GM12873 (cell line): ENCODE measurements around the gene PRTN3.

Experiments
- TF ChIP-seq, protein P1 (sequence below): IDR thresholded peaks from 2 replicates; pipeline ENCODE4 v1.5.1; 2012; ENCODE audit warnings: low read depth, mild to moderate bottlenecking, moderate library complexity, low read length, control low read depth; ENCODE audit not compliant: insufficient read depth; ENCODE audit errors: missing control alignments

Gene PRTN3

DNA sequence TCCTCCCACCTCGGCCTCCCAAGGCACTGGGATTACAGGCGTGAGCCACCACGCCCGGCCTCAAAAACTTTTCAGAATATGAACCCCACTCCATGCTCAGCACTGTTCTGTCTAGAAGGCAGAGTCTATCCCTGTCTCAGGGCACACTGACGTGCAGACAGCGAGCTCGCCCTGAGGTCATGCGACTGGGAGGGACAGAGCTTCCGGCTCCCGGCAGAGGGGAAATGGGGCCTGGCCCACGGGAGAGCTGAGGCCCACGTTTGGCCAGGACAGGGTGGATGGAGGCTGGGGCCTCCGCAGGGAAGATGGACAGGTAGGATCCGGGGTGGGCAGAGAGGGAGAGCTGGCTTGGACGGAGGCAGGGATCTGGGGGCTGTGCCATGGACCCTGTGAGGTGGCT, 15.9 kb upstream of the PRTN3 start:
- TF ChIP-seq, protein P1, sequence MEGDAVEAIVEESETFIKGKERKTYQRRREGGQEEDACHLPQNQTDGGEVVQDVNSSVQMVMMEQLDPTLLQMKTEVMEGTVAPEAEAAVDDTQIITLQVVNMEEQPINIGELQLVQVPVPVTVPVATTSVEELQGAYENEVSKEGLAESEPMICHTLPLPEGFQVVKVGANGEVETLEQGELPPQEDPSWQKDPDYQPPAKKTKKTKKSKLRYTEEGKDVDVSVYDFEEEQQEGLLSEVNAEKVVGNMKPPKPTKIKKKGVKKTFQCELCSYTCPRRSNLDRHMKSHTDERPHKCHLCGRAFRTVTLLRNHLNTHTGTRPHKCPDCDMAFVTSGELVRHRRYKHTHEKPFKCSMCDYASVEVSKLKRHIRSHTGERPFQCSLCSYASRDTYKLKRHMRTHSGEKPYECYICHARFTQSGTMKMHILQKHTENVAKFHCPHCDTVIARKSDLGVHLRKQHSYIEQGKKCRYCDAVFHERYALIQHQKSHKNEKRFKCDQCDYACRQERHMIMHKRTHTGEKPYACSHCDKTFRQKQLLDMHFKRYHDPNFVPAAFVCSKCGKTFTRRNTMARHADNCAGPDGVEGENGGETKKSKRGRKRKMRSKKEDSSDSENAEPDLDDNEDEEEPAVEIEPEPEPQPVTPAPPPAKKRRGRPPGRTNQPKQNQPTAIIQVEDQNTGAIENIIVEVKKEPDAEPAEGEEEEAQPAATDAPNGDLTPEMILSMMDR: no peak

DNA sequence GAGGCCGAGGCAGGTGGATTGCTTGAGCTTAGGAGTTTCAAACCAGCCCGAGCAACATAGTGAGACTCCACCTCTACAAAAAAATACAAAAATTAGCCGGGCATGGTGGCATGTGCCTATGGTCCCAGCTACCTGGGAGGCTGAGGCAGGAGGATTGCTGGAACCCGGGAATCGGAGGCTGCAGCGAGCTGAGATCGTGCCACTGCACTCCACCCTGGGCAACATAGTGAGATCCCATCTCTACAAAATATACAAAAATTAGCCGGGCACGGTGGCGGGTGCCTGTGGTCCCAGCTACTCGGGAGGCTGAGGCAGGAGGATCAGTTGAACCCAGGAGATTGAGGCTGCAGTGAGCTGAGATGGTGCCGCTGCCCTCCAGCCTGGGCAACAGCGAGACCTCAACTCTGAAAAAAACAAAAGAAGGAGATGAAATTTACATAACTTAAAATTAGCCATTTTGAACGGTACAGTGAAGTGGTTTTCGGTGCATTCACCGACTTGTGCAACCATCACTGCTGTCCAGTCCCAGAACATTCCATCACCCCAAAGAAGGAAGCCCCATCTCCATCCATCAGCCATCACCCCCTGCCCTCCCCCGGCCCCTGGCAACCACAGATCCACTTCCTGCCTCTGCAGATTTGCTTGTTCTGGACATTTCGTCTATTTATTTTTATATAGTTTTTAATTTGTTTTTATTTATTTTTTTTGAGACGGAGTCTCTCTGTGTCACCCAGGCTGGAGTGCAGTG, 14.7 kb upstream of the PRTN3 start:
- TF ChIP-seq, protein P1: no peak

DNA sequence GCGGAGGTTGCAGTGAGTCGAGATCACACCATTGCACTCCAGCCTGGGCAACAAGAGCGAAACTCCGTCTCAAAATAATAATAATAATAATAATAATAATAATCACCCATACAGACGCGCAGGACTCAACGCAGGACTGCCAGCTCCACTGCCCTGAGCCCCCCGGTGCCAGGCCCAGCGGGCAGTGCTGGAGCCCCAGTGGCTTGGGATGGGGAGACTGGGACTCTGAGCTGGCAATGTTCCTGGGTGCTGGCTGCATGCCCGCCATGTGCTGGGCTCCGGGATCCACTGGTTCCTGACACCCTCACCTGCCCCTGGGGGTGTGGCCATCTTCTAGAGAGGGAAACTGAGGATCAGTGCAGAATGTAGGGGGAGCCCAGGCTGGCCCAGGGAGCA, 13.5 kb upstream of the PRTN3 start:
- TF ChIP-seq, protein P1: no peak

DNA sequence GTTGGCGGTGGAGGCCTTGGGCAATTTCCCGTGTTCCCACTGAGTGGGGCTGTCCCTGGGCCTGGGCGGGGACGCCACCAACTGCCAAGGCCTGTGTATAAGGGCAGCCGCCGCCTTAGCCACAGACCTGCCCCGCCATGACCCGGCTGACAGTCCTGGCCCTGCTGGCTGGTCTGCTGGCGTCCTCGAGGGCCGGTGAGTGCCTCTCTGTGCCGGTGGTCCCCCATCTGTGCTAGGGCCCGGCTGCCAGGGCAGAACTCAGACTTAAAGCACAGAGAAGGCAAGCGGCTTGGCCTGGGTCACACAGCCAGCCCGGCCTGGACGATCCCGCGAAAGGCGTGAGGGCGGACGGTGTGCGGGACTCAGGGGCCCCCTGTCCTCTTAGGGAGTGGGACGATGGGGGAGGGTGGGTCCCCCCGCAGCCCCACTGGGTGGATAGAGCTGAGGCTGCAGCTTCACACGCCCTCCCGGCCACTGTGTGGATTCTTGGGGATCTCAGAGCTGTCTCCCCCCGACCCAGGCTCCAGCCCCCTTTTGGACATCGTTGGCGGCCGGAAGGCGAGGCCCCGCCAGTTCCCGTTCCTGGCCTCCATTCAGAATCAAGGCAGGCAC, 13.0 kb upstream of the PRTN3 start, which contains the start of gene AZU1:
AZU1 (plus strand) TSS at position 128 of the 612 bp plus-strand sequence; CDS start at position 138, 10 bp downstream.
- TF ChIP-seq, protein P1: no peak

DNA sequence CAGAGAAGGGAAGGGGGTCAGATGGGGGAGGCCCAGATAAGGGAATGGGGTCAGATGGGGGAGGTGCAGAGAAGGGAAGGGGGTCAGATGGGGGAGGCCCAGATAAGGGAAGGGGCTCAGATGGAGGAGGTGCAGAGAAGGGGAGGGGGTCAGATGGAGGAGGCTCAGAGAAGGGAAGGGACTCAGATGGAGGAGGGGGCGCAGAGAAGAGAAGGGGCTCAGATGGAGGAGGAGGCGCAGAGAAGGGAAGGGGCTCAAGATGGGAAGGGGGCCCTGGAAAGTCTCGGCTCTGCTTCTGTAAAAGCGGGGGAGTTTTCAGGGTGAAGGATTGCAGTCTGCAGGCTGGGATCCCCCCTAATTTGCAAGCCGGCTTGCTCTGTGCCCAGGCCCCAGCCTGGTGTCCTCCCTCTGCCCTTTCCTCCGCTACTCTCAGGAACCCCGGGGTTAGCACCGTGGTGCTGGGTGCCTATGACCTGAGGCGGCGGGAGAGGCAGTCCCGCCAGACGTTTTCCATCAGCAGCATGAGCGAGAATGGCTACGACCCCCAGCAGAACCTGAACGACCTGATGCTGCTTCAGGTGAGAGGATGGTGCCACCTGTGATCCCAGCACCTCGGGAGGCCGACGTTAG, 11.6 kb upstream of the PRTN3 start:
- TF ChIP-seq, protein P1: no peak

DNA sequence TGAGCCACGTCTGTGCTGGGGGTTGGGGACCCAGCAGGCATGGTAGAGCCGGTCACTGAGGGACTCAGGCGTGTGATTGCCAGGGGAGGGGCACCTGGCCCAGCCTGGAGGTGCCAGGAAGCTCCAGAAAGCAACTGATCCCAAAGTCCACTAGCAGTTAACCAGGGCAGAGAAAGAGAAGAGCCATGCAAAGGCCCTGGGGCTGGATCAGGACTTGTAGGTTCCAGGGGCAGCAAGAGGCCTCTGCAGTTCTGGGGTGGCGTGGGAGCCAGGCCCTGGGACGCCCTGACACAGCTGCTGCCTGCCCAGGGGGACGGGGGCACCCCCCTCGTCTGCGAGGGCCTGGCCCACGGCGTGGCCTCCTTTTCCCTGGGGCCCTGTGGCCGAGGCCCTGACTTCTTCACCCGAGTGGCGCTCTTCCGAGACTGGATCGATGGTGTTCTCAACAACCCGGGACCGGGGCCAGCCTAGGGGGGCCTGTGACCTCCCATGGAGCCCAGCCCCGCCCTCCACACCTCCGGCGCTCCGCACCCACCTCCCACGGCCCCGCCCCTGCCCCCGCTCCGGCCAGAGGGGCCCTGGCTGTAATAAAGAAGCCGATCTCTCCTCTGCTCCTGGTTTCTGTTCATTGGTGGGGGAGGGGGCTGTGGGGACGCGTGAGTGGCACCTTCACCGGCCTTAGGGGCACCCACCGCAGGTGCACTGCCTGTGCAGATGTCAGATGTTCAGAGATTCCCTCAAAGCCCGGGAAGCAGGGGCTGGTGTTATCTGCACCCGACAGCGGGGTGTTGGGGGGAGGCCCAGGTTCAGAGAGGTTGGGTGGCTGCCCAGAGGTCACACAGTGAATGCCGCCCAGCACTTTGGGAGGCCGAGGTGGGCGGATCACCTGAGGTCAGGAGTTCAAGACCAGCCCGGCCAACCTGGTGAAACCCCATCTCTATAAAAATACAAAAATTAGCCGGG, 9.1 kb upstream of the PRTN3 start:
- TF ChIP-seq, protein P1: no peak
